Right lobe of liver (tissue), 4 donors: ENCODE results near the gene SEPTIN7.

Experiments used
- POLR2A ChIP-seq: fragments of 450-650 bp; IDR thresholded peaks from one replicate; pipeline ENCODE4 v1.6.1; 2017; ENCODE audit warnings: antibody characterized with exemption, mild to moderate bottlenecking
- TF ChIP-seq, protein P1 (sequence below), 4 donors: fragments of 200-600 bp in 3 of 4; fragments of 450-650 bp in 1 of 4; IDR thresholded peaks; one replicate each; pipeline versions ENCODE4 v1.5.1 to v1.8.0; 2016 to 2022; ENCODE audit warnings: antibody characterized with exemption in 4 of 4, mild to moderate bottlenecking in 2 of 4
- donor health status: DM: no; HTN: no; CAD: no.
- donor health status: DM: no; HTN: no; CAD: no.
- donor health status: DM: no; HTN: yes; CAD: no.

DNA sequence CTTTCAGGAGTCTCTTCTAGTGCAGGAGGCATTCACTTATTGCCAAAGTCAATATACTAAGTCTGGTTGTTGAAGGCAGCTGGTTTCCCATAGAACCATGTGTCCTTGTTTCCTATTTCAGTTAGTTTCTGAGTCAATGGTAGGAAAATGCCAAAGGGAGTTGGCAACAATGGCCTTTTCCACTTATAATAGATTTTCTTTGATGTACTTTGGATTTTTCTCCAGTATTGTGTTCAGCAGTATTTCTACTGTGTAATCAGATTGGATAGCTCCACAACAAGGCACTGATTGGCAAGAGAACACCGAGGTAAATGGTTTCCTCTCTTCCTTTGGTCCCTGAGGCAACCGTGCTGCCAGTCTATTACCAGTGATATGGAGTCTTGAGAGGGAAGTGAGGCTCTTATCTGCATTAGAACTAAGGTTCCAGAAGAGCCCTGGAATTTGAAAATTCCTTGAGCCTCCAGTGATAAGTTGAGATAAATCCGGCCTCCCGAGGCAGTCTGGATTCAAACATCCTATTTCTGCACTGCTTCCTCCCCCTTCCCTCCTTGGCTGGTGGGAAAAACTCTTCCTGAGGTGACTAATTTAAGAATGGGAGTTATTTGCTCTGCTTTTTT lies 7.9 kb upstream of the SEPTIN7 start:
- TF ChIP-seq, protein P1, sequence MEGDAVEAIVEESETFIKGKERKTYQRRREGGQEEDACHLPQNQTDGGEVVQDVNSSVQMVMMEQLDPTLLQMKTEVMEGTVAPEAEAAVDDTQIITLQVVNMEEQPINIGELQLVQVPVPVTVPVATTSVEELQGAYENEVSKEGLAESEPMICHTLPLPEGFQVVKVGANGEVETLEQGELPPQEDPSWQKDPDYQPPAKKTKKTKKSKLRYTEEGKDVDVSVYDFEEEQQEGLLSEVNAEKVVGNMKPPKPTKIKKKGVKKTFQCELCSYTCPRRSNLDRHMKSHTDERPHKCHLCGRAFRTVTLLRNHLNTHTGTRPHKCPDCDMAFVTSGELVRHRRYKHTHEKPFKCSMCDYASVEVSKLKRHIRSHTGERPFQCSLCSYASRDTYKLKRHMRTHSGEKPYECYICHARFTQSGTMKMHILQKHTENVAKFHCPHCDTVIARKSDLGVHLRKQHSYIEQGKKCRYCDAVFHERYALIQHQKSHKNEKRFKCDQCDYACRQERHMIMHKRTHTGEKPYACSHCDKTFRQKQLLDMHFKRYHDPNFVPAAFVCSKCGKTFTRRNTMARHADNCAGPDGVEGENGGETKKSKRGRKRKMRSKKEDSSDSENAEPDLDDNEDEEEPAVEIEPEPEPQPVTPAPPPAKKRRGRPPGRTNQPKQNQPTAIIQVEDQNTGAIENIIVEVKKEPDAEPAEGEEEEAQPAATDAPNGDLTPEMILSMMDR (IDR thresholded peaks at IDR 0.05) = no peak
- no peak for TF ChIP-seq POLR2A
